CD4-positive, alpha-beta memory T cell (primary cell): ENCODE results near the gene GAREM1. TPM values are rescaled to one million over a fixed set of nuclear protein-coding genes. Genes with fewer than 3 reads are reported as not detected.

Experiments used
- CTCF ChIA-PET: fragments of 350-600 bp; sonication (Branson Sonifier 250); formaldehyde crosslinking; loops from one replicate; lab custom pipeline; 2021; ENCODE audit warnings: inconsistent platforms; ENCODE audit not compliant: partially characterized antibody; lab: Charles Lee
- POLR2A ChIA-PET: fragments of 350-600 bp; sonication (Branson Sonifier 250); formaldehyde crosslinking; loops from one replicate; lab custom pipeline; 2021; ENCODE audit not compliant: partially characterized antibody; lab: Charles Lee
- DNase-seq, 5 donors: peaks; one replicate each; pipeline versions ENCODE4 v3.0.0 to v3.0.0-alpha.2; 2020 to 2022; ENCODE audit warnings: mixed read lengths in 1 of 5
- H3K27ac ChIP-seq: one replicate; pipeline ENCODE4 v1.7.0; 2013; ENCODE audit warnings: low read depth, low read length
- H3K27me3 ChIP-seq: 2 replicates; pipeline ENCODE4 v1.7.0; 2013; ENCODE audit warnings: mild to moderate bottlenecking, low read length, moderate library complexity; ENCODE audit not compliant: insufficient read depth
- H3K36me3 ChIP-seq: 2 replicates; pipeline ENCODE4 v1.7.0; 2013; ENCODE audit warnings: mild to moderate bottlenecking, low read length, moderate library complexity; ENCODE audit not compliant: insufficient read depth
- H3K4me1 ChIP-seq: 2 replicates; pipeline ENCODE4 v1.7.0; 2013; ENCODE audit warnings: mild to moderate bottlenecking, low read length, moderate library complexity; ENCODE audit not compliant: insufficient read depth
- H3K4me3 ChIP-seq, 2 donors: one replicate each; pipeline ENCODE4 v1.7.0; 2013; ENCODE audit warnings: low read length in 2 of 2, mild to moderate bottlenecking in 1 of 2
- H3K9me3 ChIP-seq, 2 donors: one replicate each; pipeline ENCODE4 v1.7.0; 2013; ENCODE audit warnings: low read length in 2 of 2, control low read depth in 1 of 2; ENCODE audit not compliant: control insufficient read depth in 1 of 2
- H3K27ac Mint-ChIP-seq, 7 donors: one replicate each; pipeline ENCODE4 v1.8.0; 2020 to 2021; ENCODE audit warnings: mixed read lengths in 7 of 7, mild to moderate bottlenecking in 6 of 7, inconsistent platforms in 3 of 7, moderate library complexity in 3 of 7
- H3K27me3 Mint-ChIP-seq, 2 donors: one replicate each; pipeline ENCODE4 v1.8.0; 2020 to 2021; ENCODE audit warnings: mixed read lengths in 2 of 2
- H3K36me3 Mint-ChIP-seq, 2 donors: one replicate each; pipeline ENCODE4 v1.8.0; 2020 to 2021; ENCODE audit warnings: mixed read lengths in 2 of 2, inconsistent platforms in 1 of 2, mild to moderate bottlenecking in 1 of 2
- H3K4me1 Mint-ChIP-seq, 4 donors: one replicate each; pipeline ENCODE4 v1.8.0; 2020 to 2021; ENCODE audit warnings: mixed read lengths in 4 of 4, mild to moderate bottlenecking in 1 of 4
- H3K4me3 Mint-ChIP-seq, 8 donors: one replicate each; pipeline ENCODE4 v1.8.0; 2020 to 2021; ENCODE audit warnings: mixed read lengths in 8 of 8, mild to moderate bottlenecking in 7 of 8, moderate library complexity in 6 of 8, inconsistent platforms in 3 of 8
- H3K9me3 Mint-ChIP-seq, 8 donors: one replicate each; pipeline ENCODE4 v1.8.0; 2020 to 2021; ENCODE audit warnings: mixed read lengths in 8 of 8, mild to moderate bottlenecking in 5 of 8, inconsistent platforms in 3 of 8, moderate library complexity in 1 of 8
- intact Hi-C: fragments of 100-400 bp; cut with micrococcal nuclease; formaldehyde crosslinking; loops from one replicate; pipeline ENCODE4 v1.15.1; 2023
- polyA plus RNA-seq, 2 donors: library from polyadenylated mRNA; unstranded; fragments of 300-500 nt; fragmentation: Illumina TruSeq; gene quantifications; one replicate each; pipeline ENCODE4 v1.2.3, GENCODE V29; 2021
- total RNA-seq, 2 experiments: library from RNA; stranded (reverse); gene quantifications; one replicate each; pipeline ENCODE4 v1.2.3, GENCODE V29; 2021

GAREM1 gene
- total and polyA plus RNA-seq, 4 experiments from 2014 or later, result 0.28 to 1.1 (median 0.52) TPM; not detected in 1

GRCh38 chr18:32405588-32405987 is 65.1 kb downstream of the GAREM1 start:
- Histone ChIP-seq H3K4me1 (no peaks in the 10 kb centered on the region), H3K9me3 (no peaks in the 10 kb centered on the region), H3K36me3 (no peaks in the 10 kb centered on the region), H3K4me3 (no peak overlapping the region), H3K27me3 (no peaks in the 10 kb centered on the region), H3K27ac (no peak overlapping the region)
- Mint-ChIP-seq H3K27me3 (peaks cover 4 to 6% of the 10 kb centered on the region in 2 donors), H3K36me3 (no peaks in the 10 kb centered on the region), H3K4me1 (peaks cover 0 to 5% (median 2%) of the 10 kb centered on the region in 4 donors), H3K4me3 (no peak overlapping the region), H3K9me3 (peaks cover 0 to 3% (median under 1%) of the 10 kb centered on the region in 8 donors), H3K27ac (no peak overlapping the region)
- ChIA-PET CTCF (no interaction called here), POLR2A (no interaction called here)
- intact Hi-C loops, result no loop called here
- no peak for DNase-seq

GRCh38 chr18:32401621-32402020 is 69.1 kb downstream of the GAREM1 start:
- Histone ChIP-seq H3K4me3 (no peak overlapping the region), H3K27ac (no peak overlapping the region), H3K9me3 (no peaks in the 10 kb centered on the region), H3K4me1 (no peaks in the 10 kb centered on the region), H3K27me3 (no peaks in the 10 kb centered on the region), H3K36me3 (no peaks in the 10 kb centered on the region)
- Mint-ChIP-seq H3K27ac (no peak overlapping the region), H3K4me3 (no peak overlapping the region), H3K36me3 (no peaks in the 10 kb centered on the region), H3K27me3 (peaks cover 1 to 5% of the 10 kb centered on the region in 2 donors), H3K9me3 (peaks cover 0 to 17% (median 6%) of the 10 kb centered on the region in 8 donors), H3K4me1 (peaks cover 0 to 5% (median 2%) of the 10 kb centered on the region in 4 donors)
- intact Hi-C loops, result no loop called here
- POLR2A ChIA-PET, result no interaction called here
- no peak for DNase-seq
- CTCF ChIA-PET, result no interaction called here

GRCh38 chr18:32393407-32393806 is 77.3 kb downstream of the GAREM1 start:
- CTCF ChIA-PET, result no interaction called here
- H3K36me3 Mint-ChIP-seq, result no peaks in the 10 kb centered on the region
- no peak for DNase-seq
- no peak overlapping the region for H3K4me3 Mint-ChIP-seq
- H3K27me3 Mint-ChIP-seq, result peaks cover under 1 to 8% of the 10 kb centered on the region in 2 donors
- Histone ChIP-seq H3K9me3 (no peaks in the 10 kb centered on the region), H3K27me3 (no peaks in the 10 kb centered on the region), H3K4me1 (no peaks in the 10 kb centered on the region), H3K36me3 (no peaks in the 10 kb centered on the region), H3K4me3 (no peak overlapping the region), H3K27ac (no peak overlapping the region)
- no peak overlapping the region for H3K27ac Mint-ChIP-seq
- intact Hi-C loops, result no loop called here
- H3K4me1 Mint-ChIP-seq, result no peaks in the 10 kb centered on the region
- H3K9me3 Mint-ChIP-seq, result peaks cover 0 to 13% (median 4%) of the 10 kb centered on the region in 8 donors
- POLR2A ChIA-PET, result no interaction called here

GRCh38 chr18:32391126-32391525 is 79.6 kb downstream of the GAREM1 start:
- POLR2A ChIA-PET, result no interaction called here
- intact Hi-C loops, result no loop called here
- Mint-ChIP-seq H3K9me3 (peaks cover 0 to 5% (median 0%) of the 10 kb centered on the region in 8 donors), H3K4me1 (no peaks in the 10 kb centered on the region), H3K27ac (no peak overlapping the region), H3K27me3 (peaks cover 3 to 7% of the 10 kb centered on the region in 2 donors), H3K4me3 (no peak overlapping the region), H3K36me3 (no peaks in the 10 kb centered on the region)
- H3K9me3 ChIP-seq, result no peaks in the 10 kb centered on the region
- H3K36me3 ChIP-seq, result no peaks in the 10 kb centered on the region
- no peaks in the 10 kb centered on the region for H3K27me3 ChIP-seq
- CTCF ChIA-PET, result no interaction called here
- H3K27ac ChIP-seq, result no peak overlapping the region
- H3K4me1 ChIP-seq, result no peaks in the 10 kb centered on the region
- no peak overlapping the region for H3K4me3 ChIP-seq
- DNase-seq, result no peak

- H3K27me3 ChIP-seq, result no peaks in the 10 kb centered on the region
- no peaks in the 10 kb centered on the region for H3K4me1 ChIP-seq
- no peaks in the 10 kb centered on the region for H3K36me3 ChIP-seq
- ChIA-PET CTCF (no interaction called here), POLR2A (no interaction called here)
- intact Hi-C loops, result no loop called here
- no peak overlapping the region for H3K27ac ChIP-seq
- no peak for DNase-seq
- Mint-ChIP-seq H3K4me1 (no peaks in the 10 kb centered on the region), H3K27me3 (peaks cover 3 to 7% of the 10 kb centered on the region in 2 donors), H3K4me3 (no peak overlapping the region), H3K27ac (no peak overlapping the region), H3K9me3 (peaks cover 0 to 2% (median 0%) of the 10 kb centered on the region in 8 donors), H3K36me3 (no peaks in the 10 kb centered on the region)
- no peaks in the 10 kb centered on the region for H3K9me3 ChIP-seq
- H3K4me3 ChIP-seq, result no peak overlapping the region
Observed at GRCh38 chr18:32389858-32390257, 80.8 kb downstream of the GAREM1 start.

GRCh38 chr18:32389191-32389590 is 81.5 kb downstream of the GAREM1 start:
- Mint-ChIP-seq H3K4me1 (no peaks in the 10 kb centered on the region), H3K27me3 (peaks cover 3 to 7% of the 10 kb centered on the region in 2 donors), H3K36me3 (no peaks in the 10 kb centered on the region), H3K9me3 (peaks cover 0 to 2% (median 0%) of the 10 kb centered on the region in 8 donors), H3K4me3 (no peak overlapping the region), H3K27ac (no peak overlapping the region)
- ChIA-PET CTCF (no interaction called here), POLR2A (no interaction called here)
- H3K4me3 ChIP-seq, result no peak overlapping the region
- intact Hi-C loops, result no loop called here
- no peak for DNase-seq
- no peak overlapping the region for H3K27ac ChIP-seq
- H3K36me3 ChIP-seq, result no peaks in the 10 kb centered on the region
- H3K27me3 ChIP-seq, result no peaks in the 10 kb centered on the region
- H3K4me1 ChIP-seq, result no peaks in the 10 kb centered on the region
- no peaks in the 10 kb centered on the region for H3K9me3 ChIP-seq

GRCh38 chr18:32386471-32386870 is 84.2 kb downstream of the GAREM1 start:
- H3K27me3 ChIP-seq, result no peaks in the 10 kb centered on the region
- H3K27me3 Mint-ChIP-seq, result peaks cover 3 to 5% of the 10 kb centered on the region in 2 donors
- H3K4me1 ChIP-seq, result no peaks in the 10 kb centered on the region
- no peak overlapping the region for H3K4me3 Mint-ChIP-seq
- no peak overlapping the region for H3K27ac ChIP-seq
- CTCF ChIA-PET, result no interaction called here
- H3K9me3 Mint-ChIP-seq, result no peaks in the 10 kb centered on the region
- H3K36me3 ChIP-seq, result no peaks in the 10 kb centered on the region
- no peaks in the 10 kb centered on the region for H3K9me3 ChIP-seq
- no peaks in the 10 kb centered on the region for H3K36me3 Mint-ChIP-seq
- intact Hi-C loops, result no loop called here
- DNase-seq, result no peak
- H3K4me3 ChIP-seq, result no peak overlapping the region
- no peaks in the 10 kb centered on the region for H3K4me1 Mint-ChIP-seq
- no peak overlapping the region for H3K27ac Mint-ChIP-seq
- POLR2A ChIA-PET, result no interaction called here
